A172 (cell line): ENCODE measurements around the gene SLC6A8. TPM values are rescaled to one million over a fixed set of nuclear protein-coding genes. Genes with fewer than 3 reads are reported as not detected.
"Not testable (repeated sequence)": the region's sequence is repeated elsewhere in the genome, so short reads cannot be mapped to it uniquely, and the experiment has no call there.

Experiments used
- DNase-seq: peaks from one replicate; pipeline ENCODE4 v3.0.0-alpha.2; 2015; ENCODE audit warnings: low spot score
- total RNA-seq: library from RNA; depleted of rRNA; stranded (reverse); fragments of >200 nt; shearing (Covaris generic); gene quantifications from 2 replicates; pipeline ENCODE4 v1.2.3, GENCODE V29; 2014

The SLC6A8 gene
- total RNA-seq, 1 experiment from 2014 or later = 17.1 TPM

DNA sequence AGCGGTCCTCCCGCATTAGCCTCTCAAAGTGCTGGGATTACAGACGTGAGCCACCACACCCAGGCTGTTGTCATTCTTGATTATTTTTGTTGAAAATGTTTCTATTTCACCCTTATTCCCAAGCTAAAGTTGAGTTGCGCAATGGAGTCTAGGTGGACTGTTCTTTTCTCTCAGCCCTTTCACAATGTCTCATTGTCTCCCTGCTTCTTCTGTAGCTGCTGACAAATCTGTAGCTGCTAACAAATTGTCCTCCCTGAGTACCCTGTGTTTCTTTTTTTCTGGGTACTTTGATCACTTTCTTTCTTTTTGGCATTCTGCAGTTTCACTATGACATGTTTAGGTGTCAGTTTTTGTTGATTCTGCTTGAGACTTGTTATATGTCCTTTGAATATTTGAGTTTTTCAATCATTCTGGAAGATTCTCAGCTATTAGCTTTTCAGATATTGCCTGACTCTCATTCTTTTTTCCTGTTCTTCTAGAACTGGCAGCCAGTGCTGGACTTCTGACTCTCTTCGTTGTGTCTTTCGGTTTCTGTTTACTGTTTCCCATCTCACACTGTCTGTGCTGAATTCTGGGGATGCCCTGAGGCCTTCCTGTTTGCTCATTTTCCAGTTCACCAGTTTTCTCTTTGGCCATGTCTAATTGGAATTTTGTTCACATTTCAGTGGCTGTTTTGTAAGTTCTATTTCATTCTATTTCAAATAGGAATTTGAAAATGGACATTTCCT, 43.6 kb downstream of the SLC6A8 start:
- DNase-seq = no peak

- no peak for DNase-seq
Measured at GRCh38 chrX:153731845-153732215, 44.1 kb downstream of the SLC6A8 start.

- DNase-seq = peak; percentile 69
Measured at GRCh38 chrX:153732401-153732800, 44.7 kb downstream of the SLC6A8 start.

- DNase-seq = no peak
Measured at GRCh38 chrX:153733651-153734240, 46.0 kb downstream of the SLC6A8 start.

- DNase-seq = no peak
Measured at GRCh38 chrX:153734871-153735270, 47.1 kb downstream of the SLC6A8 start.

- DNase-seq = peak; percentile 29
Measured at GRCh38 chrX:153735274-153735673, 47.5 kb downstream of the SLC6A8 start.

DNA sequence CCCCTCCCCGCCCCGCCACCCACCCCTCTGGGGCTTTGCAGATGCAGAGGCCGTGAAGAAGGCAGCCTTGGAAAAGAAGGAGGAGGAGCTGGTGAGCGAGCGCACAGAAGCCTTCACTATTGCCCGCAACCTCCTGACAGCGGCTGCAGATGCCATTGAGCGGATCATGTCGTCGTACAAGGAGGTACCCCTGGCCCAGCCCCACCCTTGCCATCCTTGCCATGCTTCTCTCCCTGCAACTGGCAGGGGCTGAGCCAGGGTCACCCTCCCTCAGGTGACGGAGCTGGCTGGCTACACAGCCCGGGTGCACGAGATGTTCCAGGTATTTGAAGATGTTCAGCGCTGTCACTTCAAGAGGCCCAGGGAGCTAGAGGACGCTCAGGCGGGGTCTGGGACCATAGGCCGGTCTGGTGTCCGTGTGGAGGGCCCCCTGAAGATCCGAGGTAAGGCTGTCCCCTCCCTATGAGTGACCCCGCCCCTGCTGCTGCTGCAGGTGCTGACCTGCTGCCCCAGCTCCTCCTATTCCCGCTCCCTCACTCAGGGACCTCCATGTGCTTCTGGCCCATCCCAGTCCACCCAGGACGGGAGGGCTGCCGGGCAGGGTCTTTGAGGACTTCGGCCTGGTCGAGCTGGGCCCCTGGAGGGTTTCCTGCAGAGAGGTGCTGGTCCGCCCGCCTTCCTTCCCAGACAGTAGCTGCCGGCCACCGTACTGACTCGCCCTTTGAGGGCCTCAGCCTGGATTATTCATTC, 48.5 kb downstream of the SLC6A8 start:
- no peak for DNase-seq

GRCh38 chrX:153736871-153737441, 49.2 kb downstream of the SLC6A8 start:
- no peak for DNase-seq

- DNase-seq = no peak
Measured at GRCh38 chrX:153738056-153738605, 50.4 kb downstream of the SLC6A8 start.

- DNase-seq = no peak
Measured at GRCh38 chrX:153739754-153740486, 52.2 kb downstream of the SLC6A8 start.

GRCh38 chrX:153740631-153741222, 53.0 kb downstream of the SLC6A8 start:
- DNase-seq = no peak

GRCh38 chrX:153741446-153741845, 53.7 kb downstream of the SLC6A8 start:
- DNase-seq = no peak

- DNase-seq = not testable (repeated sequence)
Measured at GRCh38 chrX:153742111-153742510, 54.4 kb downstream of the SLC6A8 start.

GRCh38 chrX:153742796-153743467, 55.2 kb downstream of the SLC6A8 start:
- DNase-seq = not testable (repeated sequence)

- not testable (repeated sequence) for DNase-seq
Measured at GRCh38 chrX:153743468-153744209, 55.9 kb downstream of the SLC6A8 start.

GRCh38 chrX:153744210-153745066, 56.7 kb downstream of the SLC6A8 start:
- DNase-seq = no peak

DNA sequence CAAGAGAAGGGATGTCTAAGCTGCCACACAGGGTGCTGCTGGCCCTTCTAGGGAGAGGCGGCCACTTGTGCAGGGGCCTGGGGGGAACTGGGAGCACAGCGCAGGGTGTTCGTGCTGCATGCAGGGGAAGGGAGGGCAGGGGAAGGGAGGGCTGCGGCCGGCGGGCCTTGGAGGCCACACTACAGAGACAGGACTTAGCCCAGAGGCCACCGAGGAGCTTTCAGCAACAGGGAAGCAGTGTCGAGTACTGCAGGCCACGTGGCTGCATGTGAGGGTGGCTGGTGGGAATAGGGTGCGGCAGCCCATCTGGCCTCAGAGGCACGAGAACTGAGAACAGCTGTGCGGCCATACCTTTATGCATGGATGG, 57.3 kb downstream of the SLC6A8 start:
- not testable (repeated sequence) for DNase-seq
